ENCODE measurements around the gene PBX2. TPM values are rescaled to one million over a fixed set of nuclear protein-coding genes. Genes with fewer than 3 reads are reported as not detected.

PBX2 gene
- total RNA-seq, 1 experiment from 2014 or later = 48.1 TPM

DNA sequence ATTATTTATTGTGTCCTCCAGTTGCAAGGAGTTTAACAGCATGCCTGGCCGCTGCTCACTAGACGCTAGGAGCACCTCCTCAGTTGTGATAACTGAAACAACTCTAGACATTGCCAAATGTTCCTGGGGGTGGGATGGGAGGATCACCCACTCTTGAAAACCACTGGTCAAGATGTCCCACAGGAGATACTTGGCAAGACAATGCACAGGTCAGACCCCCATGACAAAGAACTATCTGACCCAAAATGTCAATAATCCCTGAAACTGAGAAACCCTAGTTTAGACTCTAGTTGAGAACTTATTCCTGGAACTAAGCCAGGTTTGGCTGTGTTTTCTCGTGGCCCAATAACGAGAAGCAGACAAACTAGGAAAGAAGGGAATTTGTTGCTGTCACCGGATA is 50.4 kb downstream of the PBX2 start:
- H3K9me3 Mint-ChIP-seq (ENCODE audit: unreplicated experiment) = no peaks in the 10 kb centered on the region
- peaks cover 11% of the 10 kb centered on the region for H3K27me3 Mint-ChIP-seq (ENCODE audit: insufficient read depth, unreplicated experiment)
- BruUV-seq (replicated peaks) = no TSS peak
- TF ChIP-seq, protein P1, sequence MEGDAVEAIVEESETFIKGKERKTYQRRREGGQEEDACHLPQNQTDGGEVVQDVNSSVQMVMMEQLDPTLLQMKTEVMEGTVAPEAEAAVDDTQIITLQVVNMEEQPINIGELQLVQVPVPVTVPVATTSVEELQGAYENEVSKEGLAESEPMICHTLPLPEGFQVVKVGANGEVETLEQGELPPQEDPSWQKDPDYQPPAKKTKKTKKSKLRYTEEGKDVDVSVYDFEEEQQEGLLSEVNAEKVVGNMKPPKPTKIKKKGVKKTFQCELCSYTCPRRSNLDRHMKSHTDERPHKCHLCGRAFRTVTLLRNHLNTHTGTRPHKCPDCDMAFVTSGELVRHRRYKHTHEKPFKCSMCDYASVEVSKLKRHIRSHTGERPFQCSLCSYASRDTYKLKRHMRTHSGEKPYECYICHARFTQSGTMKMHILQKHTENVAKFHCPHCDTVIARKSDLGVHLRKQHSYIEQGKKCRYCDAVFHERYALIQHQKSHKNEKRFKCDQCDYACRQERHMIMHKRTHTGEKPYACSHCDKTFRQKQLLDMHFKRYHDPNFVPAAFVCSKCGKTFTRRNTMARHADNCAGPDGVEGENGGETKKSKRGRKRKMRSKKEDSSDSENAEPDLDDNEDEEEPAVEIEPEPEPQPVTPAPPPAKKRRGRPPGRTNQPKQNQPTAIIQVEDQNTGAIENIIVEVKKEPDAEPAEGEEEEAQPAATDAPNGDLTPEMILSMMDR (IDR thresholded peaks at IDR 0.05; ENCODE audit: unreplicated experiment) = no peak
- H3K27ac Mint-ChIP-seq (ENCODE audit: low read depth, unreplicated experiment) = no peak overlapping the region
- H3K4me1 Mint-ChIP-seq (ENCODE audit: insufficient read depth, unreplicated experiment) = no peaks in the 10 kb centered on the region
- DNase-seq (ENCODE audit: unreplicated experiment) = no peak
- ChIA-PET POLR2A (no interaction called here), CTCF (interaction anchor here (0.6 to 0.8 kb wide), 4 partner anchors 21 to 1153 kb away, joined by 3 to 5 read pairs (median 4); no protein-coding TSS in a partner anchor)
- intact Hi-C loops (cut with micrococcal nuclease) = no loop called here
- H3K36me3 Mint-ChIP-seq (ENCODE audit: insufficient read depth, unreplicated experiment) = peaks cover 5% of the 10 kb centered on the region
- H3K4me3 Mint-ChIP-seq (ENCODE audit: unreplicated experiment) = no peak overlapping the region

- Mint-ChIP-seq H3K27ac (ENCODE audit: low read depth, unreplicated experiment) (no peak overlapping the region), H3K4me3 (ENCODE audit: unreplicated experiment) (no peak overlapping the region), H3K36me3 (ENCODE audit: insufficient read depth, unreplicated experiment) (peaks cover 12% of the 10 kb centered on the region), H3K4me1 (ENCODE audit: insufficient read depth, unreplicated experiment) (peaks cover 5% of the 10 kb centered on the region), H3K9me3 (ENCODE audit: unreplicated experiment) (no peaks in the 10 kb centered on the region), H3K27me3 (ENCODE audit: insufficient read depth, unreplicated experiment) (peaks cover 21% of the 10 kb centered on the region)
- POLR2A ChIA-PET = interaction anchor here (0.7 kb wide), 1 partner anchor 35 kb away, joined by 3 read pairs; no protein-coding TSS in a partner anchor
- no TSS peak for BruUV-seq (replicated peaks)
- intact Hi-C loops (cut with micrococcal nuclease) = no loop called here
- no peak for DNase-seq (ENCODE audit: unreplicated experiment)
- CTCF ChIA-PET = interaction anchor here (0.6 kb wide), 1 partner anchor 414 kb away, joined by 3 read pairs; no protein-coding TSS in a partner anchor
- TF ChIP-seq, protein P1 (IDR thresholded peaks at IDR 0.05; ENCODE audit: unreplicated experiment) = no peak
These were observed 52.5 kb downstream of the PBX2 start for GRCh38 chr6:32137454-32137853.

Small RNA genes lying within 50 kb of the gene (microRNA-seq; reads per million reads assigned to microRNA genes)
- gene MIR6721 = 1.9 reads per million, percentile 13 among the genes with 10 or more reads in this experiment
- not detected for gene MIR6833

Other genes starting within 250 kb of the PBX2 start
- 24.5 and 24.6 TPM in 2 replicates for gene CFB, start 244.1 kb downstream of the PBX2 start, total RNA-seq (2022)
- gene NELFE, start 231.2 kb downstream of the PBX2 start, total RNA-seq (2022) = 90.7 and 113 TPM in 2 replicates
- 53.1 and 66.2 TPM in 2 replicates for gene SKIC2, start 231.0 kb downstream of the PBX2 start, total RNA-seq (2022)
- gene DXO, start 218.1 kb downstream of the PBX2 start, total RNA-seq (2022) = 39.1 and 41.4 TPM in 2 replicates
- gene C4A, start 208.1 kb downstream of the PBX2 start, total RNA-seq (2022) = 7.7 and 16.2 TPM in 2 replicates
- gene C4B, start 175.4 kb downstream of the PBX2 start, total RNA-seq (2022) = 7.7 and 12.7 TPM in 2 replicates
- gene CYP21A2, start 151.8 kb downstream of the PBX2 start, total RNA-seq (2022) = 0.33 and 0.88 TPM in 2 replicates
- gene TNXB, start 80.9 kb downstream of the PBX2 start, total RNA-seq (2022) = 3.0 and 4.3 TPM in 2 replicates
- 65.6 and 86.5 TPM in 2 replicates for gene ATF6B, start 62.0 kb downstream of the PBX2 start, total RNA-seq (2022)
- gene FKBPL, start 59.9 kb downstream of the PBX2 start, total RNA-seq (2022) = 4.8 and 5.8 TPM in 2 replicates
- gene PRRT1, start 38.3 kb downstream of the PBX2 start, total RNA-seq (2022) = 0.17 and 0.19 TPM in 2 replicates
- 3.7 and 5.4 TPM in 2 replicates for gene PPT2, start 36.1 kb downstream of the PBX2 start, total RNA-seq (2022)
- 3.1 and 6.7 TPM in 2 replicates for gene EGFL8, start 25.6 kb downstream of the PBX2 start, total RNA-seq (2022)
- 37.8 and 43.4 TPM in 2 replicates for gene AGPAT1, start 14.1 kb downstream of the PBX2 start, total RNA-seq (2022)
- gene RNF5, start 11.8 kb downstream of the PBX2 start, total RNA-seq (2022) = 28.1 and 29.6 TPM in 2 replicates
- gene AGER, start 5.9 kb downstream of the PBX2 start, total RNA-seq (2022) = 8.0 and 8.4 TPM in 2 replicates
- gene GPSM3, start 2.4 kb upstream of the PBX2 start, total RNA-seq (2022) = 0.71 and 0.84 TPM in 2 replicates
- not detected in 2 replicates for gene NOTCH4, start 33.9 kb upstream of the PBX2 start, total RNA-seq (2022)
- not detected in 2 replicates for gene TSBP1, start 181.7 kb upstream of the PBX2 start, total RNA-seq (2022)
- not detected in 2 replicates for gene BTNL2, start 217.0 kb upstream of the PBX2 start, total RNA-seq (2022)
- not detected in 2 replicates for gene HLA-DRA, start 249.7 kb upstream of the PBX2 start, total RNA-seq (2022)